PFSK-1 (cell line): Measurements from ENCODE around the gene NRCAM.

Experiments
- FOXP2 ChIP-seq: optimal IDR thresholded peaks from 2 replicates; pipeline ENCODE3; 2011; ENCODE audit warnings: borderline replicate concordance, control low read depth, inconsistent platforms; ENCODE audit not compliant: insufficient read depth; ENCODE audit errors: extremely low read length, extremely low read depth
- POLR2AphosphoS5 ChIP-seq: IDR thresholded peaks from 2 replicates; pipeline ENCODE4 v1.6.1; 2012; ENCODE audit warnings: low read depth, mild to moderate bottlenecking, control low read depth, low read length, moderate library complexity
- REST ChIP-seq, 2 experiments: IDR thresholded peaks; 2 replicates each; pipeline versions ENCODE4 v1.6.1 to v1.8.0; 2011 to 2012; ENCODE audit warnings: low read depth in 2 of 2, low read length in 2 of 2, control low read depth in 1 of 2, inconsistent platforms in 1 of 2, mild to moderate bottlenecking in 1 of 2, moderate library complexity in 1 of 2; ENCODE audit not compliant: insufficient read depth in 1 of 2
- SIN3A ChIP-seq: IDR thresholded peaks from 2 replicates; pipeline ENCODE4 v1.6.1; 2012; ENCODE audit warnings: mild to moderate bottlenecking, low read length, moderate library complexity, borderline replicate concordance; ENCODE audit not compliant: insufficient read depth
- TAF1 ChIP-seq: IDR thresholded peaks from 2 replicates; pipeline ENCODE4 v1.6.1; 2012; ENCODE audit warnings: low read length, control low read depth, borderline replicate concordance; ENCODE audit not compliant: insufficient read depth

The NRCAM gene

GRCh38 chr7:108193594-108194498 is 262.4 kb downstream of the NRCAM start:
- no peak for TF ChIP-seq POLR2AphosphoS5
- TF ChIP-seq SIN3A, result no peak
- TF ChIP-seq FOXP2, result no peak

- TF ChIP-seq FOXP2, result no peak
- TF ChIP-seq POLR2AphosphoS5, result no peak
- TF ChIP-seq REST (IDR thresholded peaks at IDR 0.05; ENCODE audit: insufficient read depth in 1 of 2, low read depth in 2 of 2, low read length in 2 of 2), result no peak
- no peak for TF ChIP-seq TAF1
- TF ChIP-seq SIN3A, result no peak
Observed at GRCh38 chr7:108190891-108191290, 265.3 kb downstream of the NRCAM start.

- no peak for TF ChIP-seq FOXP2
- TF ChIP-seq REST (IDR thresholded peaks at IDR 0.05; ENCODE audit: insufficient read depth in 1 of 2, low read depth in 2 of 2, low read length in 2 of 2), result no peak
- no peak for TF ChIP-seq POLR2AphosphoS5
- no peak for TF ChIP-seq SIN3A
- no peak for TF ChIP-seq TAF1
Observed at GRCh38 chr7:108189733-108190388, 266.4 kb downstream of the NRCAM start.

GRCh38 chr7:108188724-108189123 is 267.5 kb downstream of the NRCAM start:
- TF ChIP-seq REST (IDR thresholded peaks at IDR 0.05; ENCODE audit: insufficient read depth in 1 of 2, low read depth in 2 of 2, low read length in 2 of 2), result no peak
- TF ChIP-seq FOXP2, result no peak
- TF ChIP-seq POLR2AphosphoS5, result no peak
- TF ChIP-seq TAF1, result no peak

- TF ChIP-seq FOXP2 (no peak), TAF1 (no peak), REST (IDR thresholded peaks at IDR 0.05; ENCODE audit: insufficient read depth in 1 of 2, low read depth in 2 of 2, low read length in 2 of 2) (no peak)
Observed at GRCh38 chr7:108181073-108181985, 274.9 kb downstream of the NRCAM start.
